KG1 (cell line): Measurements from ENCODE around the gene ACOXL.

Experiments used
- DNase-seq: peaks from one replicate; lab custom pipeline; 2025; lab: John Stamatoyannopoulos, UW

ACOXL gene

DNA sequence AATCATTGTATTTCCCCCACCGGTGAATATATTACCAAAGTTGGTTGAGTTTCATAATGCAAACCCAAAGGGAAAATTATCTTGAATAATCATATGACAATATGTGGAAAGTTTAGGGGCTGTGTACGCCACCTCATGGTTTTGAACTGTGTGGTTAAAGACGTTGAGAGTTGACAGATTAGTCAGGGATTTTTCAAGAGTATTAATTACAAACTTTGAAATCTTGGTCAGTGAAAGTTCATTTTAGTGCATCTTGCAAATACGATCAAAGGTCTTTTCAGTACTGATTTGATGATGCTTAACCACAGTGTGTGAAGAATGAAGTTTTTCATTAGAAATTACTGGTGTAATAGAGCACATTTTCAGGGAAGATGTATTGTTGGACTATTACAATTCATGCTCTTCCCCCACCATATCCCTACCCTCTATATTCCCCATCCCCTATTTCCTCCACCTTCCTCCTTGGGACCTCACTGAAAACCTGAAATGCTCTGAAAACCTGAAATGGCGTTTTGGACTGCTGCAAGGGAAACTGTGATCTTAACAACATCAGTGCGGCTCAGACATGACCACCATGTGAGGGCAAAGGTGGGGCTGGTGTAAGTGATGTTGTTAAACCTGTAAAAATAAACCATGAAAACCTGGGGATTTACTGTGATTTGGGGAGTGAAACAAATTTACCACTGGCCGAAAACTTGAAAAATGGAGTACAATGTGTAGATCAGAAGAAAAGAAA is 383.8 kb downstream of the ACOXL start:
- DNase-seq = no peak

GRCh38 chr2:111116843-111117597 is 384.6 kb downstream of the ACOXL start:
- DNase-seq = peak; percentile 19

DNA sequence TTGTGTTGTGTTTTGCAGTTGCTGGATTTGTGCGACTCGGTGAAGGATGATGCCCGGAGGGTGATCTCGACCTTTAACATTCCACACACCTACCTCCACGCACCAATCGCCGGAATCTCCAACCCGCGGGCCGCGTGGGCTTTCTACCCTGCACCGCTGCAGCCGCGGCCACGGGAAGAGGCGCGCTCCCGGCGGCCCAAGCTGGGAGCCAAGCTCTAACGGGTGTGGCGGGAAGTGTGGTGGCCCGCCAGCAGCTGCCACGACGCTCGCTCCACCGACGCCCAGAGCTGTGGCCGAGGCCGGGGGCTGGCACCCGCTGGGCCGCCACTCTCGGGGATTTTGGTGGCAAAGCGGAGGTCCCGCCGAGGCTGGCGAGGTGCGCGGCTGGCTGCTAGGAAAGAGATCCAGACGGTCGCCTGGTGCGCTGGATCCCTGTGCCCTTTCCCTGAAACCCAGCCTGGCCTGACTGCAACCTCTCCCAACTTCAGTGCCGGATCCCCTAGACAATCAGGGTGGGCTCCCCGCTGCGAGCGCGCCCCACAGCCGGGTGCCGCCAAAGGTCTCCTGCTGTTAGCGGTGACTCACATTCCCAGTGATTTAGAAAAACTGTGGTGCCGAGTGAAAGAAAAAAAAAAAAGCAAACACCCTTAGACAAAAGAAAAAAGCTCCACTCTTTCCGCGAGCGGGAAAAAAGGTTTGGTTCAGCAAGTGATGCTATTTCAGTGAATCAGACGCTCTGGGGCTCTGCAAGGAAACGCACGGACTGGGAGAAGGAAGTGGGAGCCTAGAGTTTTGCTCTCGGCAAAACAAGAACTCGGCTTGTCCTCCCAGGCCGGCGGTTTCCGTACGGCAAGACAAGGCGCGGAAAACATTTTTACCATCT is 385.5 kb downstream of the ACOXL start:
- no peak for DNase-seq

DNA sequence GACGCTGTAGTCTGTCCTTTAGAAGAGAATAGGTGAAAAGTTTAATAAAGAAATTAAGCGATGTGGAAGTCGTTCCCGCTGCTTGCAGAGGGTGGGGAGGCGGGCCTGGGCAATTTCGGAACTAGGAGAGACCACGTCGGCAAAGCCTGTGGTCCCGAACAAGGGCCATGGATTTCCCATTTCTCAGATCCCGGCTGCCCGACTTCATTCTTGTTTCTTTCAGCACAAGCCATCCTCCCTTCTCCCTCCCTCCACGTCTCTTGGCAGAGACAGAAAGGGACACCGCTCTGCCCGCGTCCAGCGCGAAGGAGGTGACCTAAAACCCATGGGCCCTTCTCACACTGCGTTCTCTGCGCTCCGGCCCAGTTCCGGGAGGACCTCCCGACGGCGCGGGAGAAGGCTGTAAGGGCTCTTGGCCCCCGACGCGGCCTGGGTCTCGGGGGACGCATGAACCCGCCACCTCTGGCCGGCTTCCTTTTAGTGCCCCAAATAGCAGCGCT is 386.2 kb downstream of the ACOXL start:
- peak; percentile 51 for DNase-seq

DNA sequence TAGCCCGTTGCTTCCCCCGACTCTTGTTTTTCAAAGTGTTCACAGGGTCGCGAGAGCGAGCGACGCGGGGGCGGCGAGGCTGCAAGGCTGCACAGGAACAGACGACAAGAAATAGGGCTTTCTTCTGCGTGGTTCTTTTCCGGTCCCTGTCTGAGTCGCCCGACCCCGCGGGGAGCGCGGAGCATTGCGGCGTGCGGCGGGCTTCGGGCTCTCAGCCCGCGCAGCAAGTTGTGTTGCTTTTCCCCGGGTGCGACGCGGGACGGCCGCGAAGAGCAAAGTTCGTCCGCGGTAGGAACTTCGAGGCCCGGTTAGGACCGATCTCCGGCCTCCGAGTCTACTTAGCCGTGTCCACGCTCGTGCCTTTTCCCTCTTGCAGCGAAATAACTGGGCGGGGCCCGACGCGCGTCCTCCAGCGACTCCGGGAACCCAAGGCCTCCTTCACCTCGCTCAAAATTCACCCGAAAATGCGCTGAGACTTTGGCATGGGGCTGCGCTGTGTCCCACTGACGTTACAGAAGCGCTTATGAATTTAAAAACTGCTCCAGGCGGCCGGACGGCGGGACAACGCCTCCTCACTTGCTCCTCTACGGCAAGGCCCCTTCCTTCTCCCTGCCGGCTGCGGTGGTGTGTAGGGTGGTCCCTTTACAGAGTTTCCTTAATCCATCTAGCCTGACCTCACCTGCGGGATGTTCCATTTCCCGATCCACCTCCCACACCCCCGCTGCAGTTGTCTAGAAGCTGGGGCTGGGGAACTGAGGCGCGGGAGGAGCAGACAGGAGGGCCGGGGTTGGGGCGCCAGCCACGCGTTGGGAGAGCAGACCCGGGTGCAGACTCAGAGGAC is 386.8 kb downstream of the ACOXL start:
- peak; percentile 51 for DNase-seq

GRCh38 chr2:111119822-111120252 is 387.5 kb downstream of the ACOXL start:
- DNase-seq = peak; percentile 29

GRCh38 chr2:111120253-111121027 is 388.1 kb downstream of the ACOXL start, which contains the start of gene BCL2L11:
TSS of gene BCL2L11 (plus strand) at chr2:111120914. CDS start at chr2:111123746, 2,832 bp downstream.
- peak; percentile 81 for DNase-seq

DNA sequence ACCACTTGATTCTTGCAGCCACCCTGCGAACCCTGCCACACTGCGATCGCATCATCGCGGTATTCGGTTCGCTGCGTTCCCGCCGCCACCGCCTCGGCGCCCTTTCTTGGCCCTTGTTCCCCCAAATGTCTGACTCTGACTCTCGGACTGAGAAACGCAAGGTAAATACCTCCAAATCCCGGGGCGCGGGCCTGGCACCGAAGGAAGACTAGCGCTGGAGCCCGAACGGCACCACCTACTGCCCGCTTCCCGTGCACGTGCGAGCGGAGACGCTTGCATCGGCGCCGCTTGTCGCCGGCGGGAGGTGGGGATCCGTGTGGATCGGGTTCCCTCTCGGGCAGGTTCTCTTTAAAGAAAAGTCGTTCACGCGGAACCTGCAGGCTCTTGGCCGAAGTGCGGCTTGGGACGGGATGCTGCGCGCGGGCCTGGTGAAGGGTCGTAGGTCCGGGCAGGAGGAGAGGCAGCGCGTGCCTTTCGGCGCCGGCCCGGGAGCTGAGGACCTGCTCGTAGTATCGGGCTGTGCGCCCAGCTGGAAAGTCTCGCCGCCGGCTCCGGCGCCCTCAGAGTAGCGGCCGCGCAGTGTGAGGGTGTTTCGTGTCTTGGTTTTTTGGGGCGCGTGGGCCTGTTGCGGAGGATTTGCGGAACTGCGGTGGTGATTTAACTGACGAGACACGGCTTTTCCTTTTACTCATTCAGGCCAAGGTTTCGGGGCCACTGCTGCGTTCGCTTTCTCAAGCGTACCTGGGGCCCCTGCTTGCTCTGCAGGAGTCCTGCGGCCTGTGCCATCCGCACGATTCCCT is 388.9 kb downstream of the ACOXL start:
- no peak for DNase-seq

DNA sequence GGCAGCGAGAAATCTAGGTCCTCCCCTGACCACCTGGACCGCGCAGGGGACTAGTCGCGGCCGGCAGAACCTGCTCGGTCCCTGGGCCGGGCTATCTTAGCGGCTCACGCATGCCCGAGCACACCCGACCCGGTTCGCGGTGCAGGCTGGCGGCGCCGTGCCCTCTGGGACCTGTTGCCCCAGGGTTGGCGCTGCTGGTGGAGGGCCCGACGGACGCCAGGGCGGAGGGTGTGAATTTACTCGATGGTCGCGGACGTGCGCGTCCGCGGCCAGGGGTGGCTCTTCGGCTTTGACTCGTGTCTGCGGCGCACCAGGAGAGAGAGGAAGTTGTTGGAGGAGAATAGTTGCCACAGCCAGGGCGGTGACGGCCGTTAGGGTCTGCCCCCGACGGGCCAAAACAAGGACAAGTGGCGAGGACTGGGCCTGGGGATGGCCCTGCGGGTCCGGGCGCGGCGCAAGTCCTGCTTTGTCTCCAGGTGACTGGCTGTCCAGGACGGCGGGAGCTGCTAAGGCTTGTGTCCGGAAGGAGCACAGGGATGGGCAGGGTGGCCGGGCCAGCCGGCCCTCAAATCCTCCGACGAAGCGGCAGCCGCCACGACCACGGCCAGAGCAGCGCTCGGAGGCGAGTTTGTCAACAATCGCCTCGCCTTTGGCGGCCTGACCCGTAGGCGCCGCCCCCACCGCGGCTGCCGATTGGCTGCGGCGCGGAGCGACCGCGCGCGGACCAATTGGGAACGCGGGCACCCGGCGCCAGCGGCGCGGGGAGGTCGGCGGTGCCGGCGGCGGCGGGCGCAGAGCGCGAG is 389.7 kb downstream of the ACOXL start:
- peak; percentile 72 for DNase-seq

- DNase-seq = no peak
Measured at GRCh38 chr2:111122631-111123421, 390.5 kb downstream of the ACOXL start.

- no peak for DNase-seq
Measured at GRCh38 chr2:111123751-111124150, 391.4 kb downstream of the ACOXL start.

DNA sequence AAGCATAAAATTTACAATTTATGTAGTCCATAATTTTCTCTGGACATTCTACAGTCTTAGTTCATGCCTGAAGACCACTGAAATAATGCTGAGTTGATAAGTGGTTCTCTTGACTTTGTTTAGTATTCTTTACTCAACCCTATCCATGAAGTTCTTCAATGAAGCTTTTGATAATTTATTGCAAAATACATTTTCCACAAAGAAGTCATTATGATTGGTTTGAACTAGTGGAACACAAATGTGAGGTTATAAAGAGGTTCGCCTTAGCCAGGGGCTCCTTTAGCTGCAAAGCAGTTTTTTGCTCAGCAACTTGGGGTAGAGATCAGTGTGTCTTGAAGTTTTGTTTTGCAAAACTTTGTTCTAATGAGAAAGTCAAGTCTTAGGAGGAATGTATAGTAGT is 394.2 kb downstream of the ACOXL start:
- DNase-seq = no peak

DNA sequence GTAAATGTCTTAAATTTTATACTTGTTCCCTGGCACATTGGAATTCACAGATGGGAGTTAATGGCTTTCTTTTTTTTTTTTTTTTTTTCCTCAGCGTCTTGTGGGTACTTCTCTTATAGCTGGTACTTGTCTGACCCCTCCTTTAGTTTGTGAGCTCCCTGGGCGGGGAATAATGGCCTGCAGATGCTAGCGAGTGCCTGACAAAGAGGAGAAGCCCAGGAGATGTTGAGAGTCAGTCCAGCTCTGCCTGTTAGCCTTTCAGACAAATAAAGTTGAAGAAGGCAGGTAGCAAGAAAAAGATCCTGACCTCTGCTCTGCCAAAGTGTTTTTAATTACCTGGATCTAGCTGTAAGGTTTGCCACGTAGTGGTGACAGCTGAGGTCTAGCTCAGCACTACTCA is 395.0 kb downstream of the ACOXL start:
- no peak for DNase-seq

DNA sequence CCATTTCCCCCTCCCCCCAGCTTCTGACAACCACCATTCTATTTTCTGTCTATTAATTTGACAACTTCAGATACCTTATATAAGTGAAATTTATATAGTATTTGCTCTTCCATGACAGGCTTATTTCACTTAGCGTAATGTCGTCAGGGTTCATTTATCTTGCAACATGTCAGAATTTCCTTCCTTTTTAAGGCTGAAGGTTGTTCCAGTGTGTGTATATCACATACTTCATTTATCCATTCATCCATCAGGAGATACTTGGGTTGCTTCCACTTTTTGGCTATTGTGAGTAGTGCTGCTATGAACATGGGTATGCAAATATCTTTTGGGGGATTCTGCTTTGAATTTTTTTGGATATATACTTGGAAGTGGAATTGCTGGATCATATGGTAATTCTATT is 395.7 kb downstream of the ACOXL start:
- no peak for DNase-seq

GRCh38 chr2:111133603-111134002 is 401.2 kb downstream of the ACOXL start:
- no peak for DNase-seq

DNA sequence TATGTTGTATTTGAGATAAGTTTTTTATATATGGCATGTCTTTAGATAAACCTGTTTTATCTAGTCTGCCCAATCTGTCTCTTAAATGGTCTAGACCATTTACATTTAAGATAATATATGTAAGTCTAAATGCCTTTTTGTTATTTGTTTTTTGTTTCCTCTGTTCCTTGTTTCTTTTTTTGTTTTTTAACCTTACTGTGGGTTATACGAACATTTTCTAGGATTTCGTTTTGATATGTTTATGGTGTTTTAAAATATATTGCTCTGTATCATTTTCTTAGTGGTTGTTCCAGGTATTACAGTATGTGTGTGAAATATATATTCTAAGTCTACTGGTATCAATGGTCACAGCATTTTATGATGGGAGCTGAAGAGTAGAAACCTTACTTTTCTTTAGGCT is 401.7 kb downstream of the ACOXL start:
- no peak for DNase-seq

DNA sequence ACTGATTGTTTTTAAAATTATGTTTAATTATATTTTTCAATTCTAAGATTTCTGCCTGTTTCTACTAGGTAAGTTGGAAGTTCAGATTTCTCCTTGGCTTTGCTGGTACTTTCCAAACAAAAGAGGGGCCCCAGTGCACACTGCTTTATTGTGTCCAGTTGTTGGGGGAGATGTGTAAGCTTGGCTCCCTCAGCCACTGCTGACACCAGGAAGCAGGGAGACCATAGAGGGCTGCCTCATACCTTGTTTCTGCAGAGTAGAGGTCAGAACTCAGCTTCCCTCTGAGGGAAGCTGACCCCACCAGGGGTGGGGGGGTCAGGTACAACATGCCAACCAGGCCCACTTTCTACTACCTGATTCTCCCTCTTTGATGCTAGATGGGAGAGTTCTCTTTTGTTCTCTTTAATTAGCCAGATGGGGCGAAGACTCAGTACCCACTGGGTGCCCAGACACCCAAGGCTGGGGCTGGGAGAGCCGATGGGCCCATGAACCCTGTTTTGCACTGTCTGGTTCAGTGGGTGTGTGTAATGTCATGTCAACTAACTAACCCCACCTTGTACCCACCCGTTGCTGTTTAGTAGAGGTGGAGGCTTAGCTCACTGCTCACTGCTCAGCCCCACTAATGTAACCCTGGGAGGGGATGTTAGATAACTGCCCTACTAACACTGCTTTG is 403.0 kb downstream of the ACOXL start:
- no peak for DNase-seq
